ENCODE data around the gene AARSD1. TPM values are rescaled to one million over a fixed set of nuclear protein-coding genes. Genes with fewer than 3 reads are reported as not detected.

AARSD1 gene
- total RNA-seq (2021) (32.6 and 35.4 TPM in 2 replicates), Bru-seq, nascent RNA (percentile 47 among the genes with signal in this experiment), BruChase-seq, experiment 1, labeled RNA remaining after a 2-hour chase (percentile 64 among the genes with signal in this experiment), BruChase-seq, experiment 2, labeled RNA remaining after a 6-hour chase (percentile 77 among the genes with signal in this experiment)
- long read RNA-seq, transcript AARSD1-202 (12 exons, 1,322 nt), result major isoform, 18 of 30 reads
- long read RNA-seq, partial matches to known transcripts, result 1 of 30 reads
- long read RNA-seq, other reads (novel, unspliced or antisense), result 10 of 30 reads

- no peaks in the 10 kb centered on the region for H3K27me3 ChIP-seq (ENCODE audit: insufficient read depth, low read depth)
- H2AFZ ChIP-seq, result peak within 1 kb of the TSS; percentile 93
- peaks cover 8% of the 10 kb centered on the region; the same call in 1 of the 2 replicates for H3K4me1 ChIP-seq (replicated peaks; ENCODE audit: insufficient read depth)
- TSS peak; percentile 84 for BruUV-seq (replicated peaks)
- peak within 1 kb of the TSS; percentile 83 for H3K27ac ChIP-seq
- H4K20me1 ChIP-seq (ENCODE audit: insufficient read depth), result no peaks in the 10 kb centered on the region
- H3K79me2 ChIP-seq (ENCODE audit: low read depth), result peaks cover 17% of the 10 kb centered on the region
- TF ChIP-seq CTCF (conservative IDR thresholded peaks at IDR 0.05) (no peak), EZH2 (IDR thresholded peaks at IDR 0.05; ENCODE audit: low read depth) (no peak)
- H3F3A ChIP-seq (ENCODE audit: insufficient read depth, low read depth), result peaks cover 28% of the 10 kb centered on the region; the same call in 1 of the 2 replicates
- H3K4me3 ChIP-seq, result peak within 1 kb of the TSS; percentile 96
- H3K9me2 ChIP-seq (ENCODE audit: insufficient read depth), result no peaks in the 10 kb centered on the region
- intact Hi-C loops (cut with micrococcal nuclease; ENCODE audit: unreplicated experiment), result no loop called here
- peak; percentile 87 to 93 for DNase-seq
- H3K9me3 ChIP-seq (ENCODE audit: insufficient read depth, low read depth), result no peaks in the 10 kb centered on the region
- peaks cover 11% of the 10 kb centered on the region for H3K36me3 ChIP-seq (ENCODE audit: low read depth)
- POLR2A ChIA-PET (ENCODE audit: unreplicated experiment), result interaction anchor here (0.6 to 1.0 kb wide), 6 partner anchors 10 to 396 kb away, joined by 3 to 25 read pairs (median 4); partner anchors contain the start of gene RPL27
- H3K4me2 ChIP-seq, result peak within 1 kb of the TSS; percentile 100
- CTCF ChIA-PET, result interaction anchor here (0.7 kb wide), 1 partner anchor 286 kb away, joined by 11 read pairs; no protein-coding TSS in a partner anchor
Measured at GRCh38 chr17:42964161-42964932, at the start of gene AARSD1. TSS of gene AARSD1 (minus strand) at chr17:42964454. CDS start at chr17:42964440, 14 bp downstream.

- DNase-seq, result no peak
- Histone ChIP-seq H3K27me3 (ENCODE audit: insufficient read depth, low read depth) (no peaks in the 10 kb centered on the region), H3F3A (ENCODE audit: insufficient read depth, low read depth) (peaks cover 32% of the 10 kb centered on the region), H3K27ac (no peak overlapping the region), H2AFZ (no peak overlapping the region), H3K4me2 (no peak overlapping the region), H3K9me3 (ENCODE audit: insufficient read depth, low read depth) (no peaks in the 10 kb centered on the region), H4K20me1 (ENCODE audit: insufficient read depth) (no peaks in the 10 kb centered on the region), H3K9me2 (ENCODE audit: insufficient read depth) (no peaks in the 10 kb centered on the region), H3K4me3 (no peak overlapping the region), H3K36me3 (ENCODE audit: low read depth) (peaks cover 18% of the 10 kb centered on the region; the same call in 1 of the 2 replicates), H3K4me1 (replicated peaks; ENCODE audit: insufficient read depth) (peaks cover 32% of the 10 kb centered on the region), H3K79me2 (ENCODE audit: low read depth) (peaks cover 6% of the 10 kb centered on the region; the same call in 1 of the 2 replicates)
- BruUV-seq (replicated peaks), result no TSS peak
- ChIA-PET CTCF (no interaction called here), POLR2A (ENCODE audit: unreplicated experiment) (interaction anchor here (1.1 kb wide), 1 partner anchor 347 kb away, joined by 3 read pairs; no protein-coding TSS in a partner anchor)
- TF ChIP-seq EZH2 (IDR thresholded peaks at IDR 0.05; ENCODE audit: low read depth) (no peak), CTCF (conservative IDR thresholded peaks at IDR 0.05) (no peak)
- intact Hi-C loops (cut with micrococcal nuclease; ENCODE audit: unreplicated experiment), result no loop called here
Measured at GRCh38 chr17:43013296-43013695, 49.0 kb upstream of the AARSD1 start.

- Histone ChIP-seq H3K9me3 (ENCODE audit: insufficient read depth, low read depth) (no peaks in the 10 kb centered on the region), H3F3A (ENCODE audit: insufficient read depth, low read depth) (peaks cover 37% of the 10 kb centered on the region), H3K36me3 (ENCODE audit: low read depth) (0 out of 2 replicates have a peak, but pooled peaks cover 12% of the 10 kb centered on the region), H3K27ac (0 out of 2 replicates have a peak overlapping the region, but pooled peaks have one; percentile 19), H4K20me1 (ENCODE audit: insufficient read depth) (no peaks in the 10 kb centered on the region), H2AFZ (no peak overlapping the region), H3K4me2 (peak overlapping the region; percentile 8), H3K79me2 (ENCODE audit: low read depth) (peaks cover 6% of the 10 kb centered on the region; the same call in 1 of the 2 replicates), H3K9me2 (ENCODE audit: insufficient read depth) (no peaks in the 10 kb centered on the region), H3K27me3 (ENCODE audit: insufficient read depth, low read depth) (no peaks in the 10 kb centered on the region), H3K4me1 (replicated peaks; ENCODE audit: insufficient read depth) (peaks cover 38% of the 10 kb centered on the region), H3K4me3 (no peak overlapping the region)
- POLR2A ChIA-PET (ENCODE audit: unreplicated experiment), result interaction anchor here (0.6 to 1.1 kb wide), 3 partner anchors 109 to 1093 kb away, joined by 3 to 5 read pairs (median 3); no protein-coding TSS in a partner anchor
- intact Hi-C loops (cut with micrococcal nuclease; ENCODE audit: unreplicated experiment), result no loop called here
- CTCF ChIA-PET, result no interaction called here
- TF ChIP-seq CTCF (conservative IDR thresholded peaks at IDR 0.05) (no peak), EZH2 (IDR thresholded peaks at IDR 0.05; ENCODE audit: low read depth) (no peak)
- no TSS peak for BruUV-seq (replicated peaks)
- no peak for DNase-seq
Measured at GRCh38 chr17:43011728-43012472, 47.6 kb upstream of the AARSD1 start.

Data from PC-9 (cell line).